Hippocampal formation (tissue), 2 donors: ENCODE results near the gene OTOF.

Experiments
- DNase-seq, 2 donors: peaks; one replicate each; lab custom pipeline; 2025; lab: John Stamatoyannopoulos, UW

The OTOF gene

GRCh38 chr2:26464390-26465265 is 13.3 kb downstream of the OTOF start:
- DNase-seq = no peak

- DNase-seq = no peak
Measured at GRCh38 chr2:26463244-26464192, 14.4 kb downstream of the OTOF start.

DNA sequence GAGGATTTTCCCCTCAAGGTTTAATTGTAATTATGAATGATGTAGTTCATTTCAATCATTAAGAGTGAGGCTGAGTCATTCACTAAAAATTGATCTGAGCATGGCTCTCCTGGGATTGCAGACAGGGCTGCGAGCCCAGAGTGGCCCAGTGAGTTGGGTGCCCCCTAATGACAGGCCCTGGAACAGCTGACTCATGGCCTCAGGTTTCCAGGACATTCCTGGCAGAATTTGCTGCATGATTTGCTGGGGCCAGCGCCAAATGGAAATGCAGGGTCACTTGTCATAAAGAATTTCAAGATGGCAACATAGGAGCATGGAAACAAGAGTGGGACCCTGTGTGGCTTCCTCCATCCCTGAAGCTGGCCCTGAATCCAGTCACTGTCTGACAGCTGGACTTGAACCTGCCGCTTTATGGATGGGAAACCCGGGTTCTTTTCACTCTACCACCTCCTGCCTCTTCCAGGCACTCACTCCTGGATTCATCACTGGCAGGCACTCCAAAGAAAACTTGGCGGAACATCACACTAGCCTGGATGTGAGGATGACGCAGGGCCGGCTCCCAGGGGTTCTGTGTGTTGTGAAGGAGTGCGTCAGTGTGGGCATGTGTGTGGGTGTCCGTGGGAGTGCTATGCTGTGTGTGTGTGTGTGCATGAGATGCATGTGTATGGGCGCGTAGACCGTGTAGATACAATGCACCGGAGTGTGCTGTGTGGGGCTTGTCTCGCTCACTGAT is 15.2 kb downstream of the OTOF start:
- no peak for DNase-seq

DNA sequence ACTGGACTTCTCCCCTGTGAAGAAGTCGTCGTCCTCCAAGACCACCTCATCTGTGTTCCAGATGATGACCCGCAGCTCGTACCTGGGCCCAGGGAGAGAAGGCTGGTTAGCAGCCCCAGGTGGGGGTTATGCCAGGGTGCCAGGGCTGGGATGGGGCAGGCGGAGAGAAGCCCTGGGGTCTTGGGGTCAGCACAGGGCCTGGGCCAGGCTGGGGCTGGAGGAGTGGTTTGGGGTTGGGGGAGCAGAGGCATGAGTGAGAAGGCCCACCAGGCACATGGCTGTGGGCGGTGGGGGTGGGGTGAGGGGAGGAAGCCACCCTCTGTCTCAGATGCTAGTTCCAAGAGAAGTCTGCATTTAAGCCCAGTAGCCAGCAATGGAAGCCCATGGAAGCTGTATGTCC is 15.8 kb downstream of the OTOF start:
- DNase-seq = no peak

GRCh38 chr2:26461601-26462023 is 16.3 kb downstream of the OTOF start:
- DNase-seq = no peak

DNA sequence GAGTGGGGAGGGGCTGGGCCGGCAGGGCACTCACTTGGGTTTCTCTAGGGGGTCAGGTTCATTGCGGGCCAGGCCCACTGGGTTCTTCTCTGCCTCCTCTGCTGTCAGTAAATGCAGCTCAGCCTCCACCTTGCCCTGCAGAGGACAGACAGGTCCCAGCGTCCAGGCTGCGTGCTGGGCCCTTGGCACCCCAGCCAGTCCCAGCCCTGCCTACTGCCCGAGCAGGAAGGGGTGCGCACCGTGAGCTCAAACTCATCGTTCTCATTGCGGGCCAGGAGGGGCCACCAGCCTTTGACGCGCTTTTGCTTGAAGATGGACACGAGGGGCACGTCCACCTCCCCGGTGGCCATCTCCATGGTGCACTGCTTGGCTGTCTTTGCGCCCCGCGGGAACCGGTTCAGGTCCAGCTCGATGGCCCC is 17.3 kb downstream of the OTOF start:
- no peak for DNase-seq

GRCh38 chr2:26459991-26460612 is 17.8 kb downstream of the OTOF start:
- no peak for DNase-seq

DNA sequence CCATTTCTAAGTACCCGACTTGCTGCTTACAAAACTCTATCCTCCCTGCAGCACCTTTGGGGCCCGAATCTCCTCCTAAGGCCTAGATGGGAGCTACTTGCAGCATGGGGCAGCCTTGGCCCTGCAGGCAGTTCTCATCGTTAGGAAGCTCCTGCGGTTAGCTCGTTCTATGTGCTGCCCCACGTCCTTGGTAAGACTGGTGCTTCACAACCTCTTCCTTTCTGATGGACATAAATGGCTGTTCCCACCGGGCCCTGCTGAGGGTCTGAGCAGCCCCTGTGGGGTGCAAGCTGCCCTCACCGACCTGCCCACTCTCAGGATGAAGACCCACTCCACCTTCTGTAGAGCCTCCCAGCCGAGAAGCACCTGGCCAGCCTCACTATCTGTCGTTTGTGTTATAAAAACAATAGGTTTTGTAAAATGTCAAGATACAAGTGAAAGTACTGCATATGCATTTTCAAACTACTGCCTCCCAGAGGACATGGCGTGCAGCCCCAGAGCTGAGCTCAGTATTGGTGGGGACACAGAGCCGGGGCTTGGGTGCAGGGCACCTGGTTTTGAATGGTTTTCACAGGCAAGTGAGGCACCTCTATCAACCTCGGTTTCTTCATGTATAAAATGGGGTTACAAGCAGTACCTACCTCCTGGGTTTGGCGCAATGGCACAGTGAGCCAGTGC is 19.4 kb downstream of the OTOF start:
- DNase-seq = no peak

DNA sequence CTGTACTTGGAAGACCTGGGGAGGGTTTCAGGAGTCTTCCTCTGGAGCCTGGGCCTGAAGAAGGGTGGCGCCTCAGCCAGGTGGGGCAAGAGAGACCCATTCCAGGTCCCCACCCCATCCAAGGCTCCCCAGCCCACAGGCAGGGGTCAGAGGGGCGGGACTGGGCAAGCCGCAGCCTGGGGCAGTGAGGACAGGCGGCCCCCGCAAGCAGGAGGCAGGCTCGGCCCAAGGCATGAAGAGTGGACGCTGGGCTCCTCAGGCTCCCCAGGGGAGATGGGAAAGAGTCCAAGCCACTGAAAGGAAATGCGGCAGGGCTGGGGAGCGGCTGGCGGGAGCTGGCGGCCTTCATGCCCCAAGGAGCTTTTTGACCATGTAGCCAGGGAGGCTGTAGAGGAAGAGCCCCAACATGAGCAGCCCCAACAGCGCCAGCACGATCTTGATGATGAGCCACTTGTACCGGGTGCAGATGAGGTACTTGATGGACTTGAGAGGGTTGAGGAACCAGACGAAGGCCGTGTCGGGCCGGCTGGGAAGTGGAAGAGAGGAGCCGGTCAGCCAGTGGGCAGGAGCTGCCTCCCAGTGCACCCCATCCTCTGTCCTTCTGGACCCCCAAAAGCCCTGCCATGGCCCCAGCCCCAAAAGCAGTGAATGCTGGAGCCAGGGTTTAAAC is 20.1 kb downstream of the OTOF start:
- no peak for DNase-seq

- DNase-seq = no peak
Measured at GRCh38 chr2:26457251-26457666, 20.7 kb downstream of the OTOF start.

GRCh38 chr2:26456440-26457250 is 21.3 kb downstream of the OTOF start:
- DNase-seq = no peak

DNA sequence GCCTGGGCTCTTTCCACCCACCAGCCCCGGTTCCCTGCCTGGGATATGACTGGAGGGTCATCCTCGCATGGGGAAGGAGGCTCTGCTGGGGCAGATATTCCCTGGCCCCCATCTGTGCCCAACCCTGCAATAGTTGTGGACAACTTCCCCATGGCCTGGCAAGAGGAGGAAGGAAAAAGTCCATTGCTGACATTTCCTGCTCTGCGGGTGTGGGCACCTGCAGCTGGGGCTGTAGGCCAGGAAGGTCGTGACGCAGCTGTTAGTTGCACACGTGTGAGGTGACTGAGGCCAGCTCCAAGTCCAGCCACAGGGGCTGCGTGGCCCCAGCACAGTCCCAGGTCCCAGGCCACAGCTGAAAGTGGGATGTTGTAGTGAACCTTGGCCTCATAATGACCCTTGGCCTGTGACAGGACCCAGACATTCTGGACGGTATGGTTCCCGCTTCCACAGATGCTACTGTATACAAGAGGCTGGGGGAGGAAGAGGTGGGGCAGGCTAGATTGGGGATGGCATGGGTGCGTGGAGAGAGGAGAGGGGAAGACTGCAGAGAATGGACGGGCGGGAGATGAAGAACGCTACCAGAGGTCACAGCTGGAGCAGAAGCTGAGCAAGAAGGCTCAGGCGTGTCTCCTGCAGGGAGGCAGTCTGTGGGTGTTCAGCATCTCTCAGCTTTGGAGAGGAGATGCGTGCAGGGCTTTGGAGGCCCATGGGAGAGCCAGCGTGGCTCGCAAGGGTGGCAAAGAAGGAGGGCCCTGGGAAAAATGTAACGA is 22.1 kb downstream of the OTOF start:
- DNase-seq = no peak

DNA sequence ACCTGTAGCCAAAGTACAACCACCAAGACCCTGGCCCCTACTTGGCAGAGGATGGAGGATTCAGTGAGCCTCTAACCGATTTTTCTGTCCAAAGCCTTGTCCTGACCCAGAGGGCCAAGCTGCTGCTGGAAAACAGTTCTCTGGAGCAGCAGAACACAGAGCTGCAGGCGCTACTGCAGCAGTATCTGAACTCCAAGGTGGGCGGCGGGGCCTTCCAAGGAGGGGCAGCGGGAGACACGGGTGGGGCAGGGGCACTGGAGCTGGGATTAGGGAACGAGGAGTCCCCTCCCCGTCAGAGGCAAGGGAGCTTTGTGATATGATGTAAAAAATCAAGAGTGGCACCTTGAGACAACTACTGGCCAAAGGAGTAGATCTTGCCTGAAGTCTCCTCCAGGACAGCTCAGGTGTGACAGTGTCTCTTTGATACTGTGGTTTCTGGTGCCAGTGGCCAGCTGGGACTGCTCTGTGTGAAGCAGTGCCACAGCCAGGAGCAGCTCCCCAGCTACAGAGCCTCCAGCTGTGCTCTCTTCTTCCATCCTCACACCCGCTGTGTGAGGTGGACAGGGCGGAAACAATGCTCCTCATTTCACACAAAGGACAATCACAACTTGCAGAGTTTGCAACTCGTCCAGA is 22.8 kb downstream of the OTOF start:
- no peak for DNase-seq

DNA sequence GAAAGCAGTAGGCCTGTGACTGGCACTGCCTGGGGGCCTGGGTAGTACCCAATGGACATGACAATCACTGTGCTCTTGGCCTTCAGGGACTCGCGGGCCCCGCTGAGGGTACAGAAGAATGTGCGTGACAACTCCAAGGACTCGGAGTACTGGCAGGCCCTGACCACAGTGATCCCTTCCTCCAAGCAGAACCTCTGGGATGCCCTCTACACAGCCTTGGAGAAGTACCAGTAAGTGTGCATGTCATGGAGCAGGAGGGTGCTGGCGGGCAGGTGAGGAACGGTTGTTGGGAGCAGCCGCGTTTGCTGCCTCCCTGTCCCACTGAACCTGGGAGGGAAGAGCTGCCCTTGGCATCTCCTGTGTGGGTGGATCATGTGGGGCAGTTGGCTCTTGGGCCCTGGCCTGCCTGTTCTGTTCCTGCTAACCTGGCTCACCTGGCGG is 23.3 kb downstream of the OTOF start:
- no peak for DNase-seq

DNA sequence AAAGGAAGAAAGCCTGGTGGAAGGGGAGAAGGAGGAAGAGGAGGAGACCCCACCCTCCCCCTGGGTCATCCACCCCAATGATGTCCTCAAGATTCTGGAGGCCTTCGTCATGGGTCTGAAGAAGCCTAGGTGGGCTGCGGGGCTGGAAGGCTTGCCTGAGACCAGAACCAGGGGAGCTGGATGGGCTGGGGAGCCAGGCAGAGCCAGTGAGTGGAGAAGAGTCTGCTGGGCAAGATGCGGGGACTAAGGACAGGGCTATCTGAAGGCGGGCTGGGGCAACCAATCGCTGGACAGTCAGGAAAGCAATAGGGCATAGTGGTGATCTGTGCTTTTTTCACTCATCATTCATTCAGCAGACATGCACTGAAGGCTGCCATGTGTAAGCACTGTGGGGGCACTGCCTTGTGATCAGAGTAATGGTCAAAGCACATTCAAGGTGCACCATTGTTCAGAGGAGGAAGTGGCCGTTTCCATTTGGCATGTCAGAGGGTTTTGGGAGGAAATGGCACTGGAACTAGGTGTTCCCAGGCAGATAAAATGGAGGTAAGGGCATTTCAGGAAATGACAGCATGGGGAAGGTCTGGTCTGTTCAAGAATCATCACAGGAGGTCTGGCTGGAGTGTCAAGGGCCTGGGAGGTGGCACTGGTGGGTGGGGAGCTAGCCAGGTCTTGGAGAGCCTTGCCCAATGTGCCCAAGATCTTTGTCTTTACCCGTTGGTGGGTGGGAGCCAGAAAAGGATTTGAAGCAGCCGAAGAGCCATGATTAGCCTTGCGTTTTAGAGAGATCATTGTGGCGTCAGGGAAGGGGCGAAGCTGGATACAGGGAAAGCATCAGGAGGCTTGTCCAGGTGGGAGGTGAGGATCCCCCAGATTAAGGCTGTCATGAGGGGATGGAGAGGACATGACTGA is 24.2 kb downstream of the OTOF start:
- no peak for DNase-seq

DNA sequence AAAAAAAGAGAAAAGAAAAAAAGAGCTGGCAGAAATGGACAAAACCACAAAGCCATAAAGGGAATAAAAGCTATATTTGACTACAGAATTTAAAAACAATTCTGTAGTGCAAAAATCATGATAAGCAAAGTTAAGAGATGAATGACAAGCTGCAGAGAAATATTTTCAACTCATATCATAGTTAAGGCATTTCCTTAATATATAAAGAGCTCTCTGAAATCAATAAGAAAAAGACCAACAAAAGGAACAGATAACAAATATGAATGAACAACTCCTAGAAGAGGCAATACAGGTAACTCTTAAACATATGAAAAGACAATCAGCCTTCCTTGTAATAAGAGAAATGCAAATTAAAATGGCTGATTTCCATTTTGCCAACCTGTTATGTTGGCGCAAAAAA is 26.2 kb downstream of the OTOF start:
- no peak for DNase-seq

DNA sequence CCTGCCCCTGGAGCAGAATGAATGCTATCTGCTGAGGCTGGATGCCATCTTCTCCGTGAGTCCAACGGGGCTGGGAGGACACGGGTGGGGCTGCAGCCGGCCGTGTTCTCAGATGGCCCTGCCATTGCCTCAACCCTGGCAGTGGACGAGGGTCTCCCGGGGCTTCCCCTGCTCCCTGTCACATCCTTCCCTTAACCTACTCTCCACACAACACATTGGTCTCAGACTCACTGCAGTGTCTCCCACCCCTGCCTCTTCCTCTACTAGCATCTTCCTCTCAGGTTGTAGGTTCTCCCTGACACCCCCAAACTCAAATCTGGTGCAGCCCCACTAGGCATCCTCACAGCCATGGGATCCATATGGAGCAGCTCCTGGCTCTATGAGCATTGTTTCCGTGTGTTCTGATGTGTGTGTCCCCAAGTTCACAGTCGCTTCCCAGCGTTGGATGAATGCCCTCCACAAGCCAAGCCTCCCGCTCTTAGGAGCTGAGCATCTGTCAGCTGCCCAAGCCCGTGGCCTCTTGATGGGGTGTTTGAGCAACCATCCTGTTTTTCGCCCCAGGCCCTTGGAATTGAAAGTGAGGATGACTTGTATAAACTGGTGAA is 27.8 kb downstream of the OTOF start:
- DNase-seq = no peak
